Sigmoid colon (tissue), 7 donors: ENCODE data around the gene MACROD2. TPM values are rescaled to one million over a fixed set of nuclear protein-coding genes. Genes with fewer than 3 reads are reported as not detected.

Experiments
- DNase-seq: peaks from one replicate; pipeline ENCODE4 v3.0.0-alpha.2; 2019
- H3K27ac ChIP-seq, 4 donors: fragments of 200-600 bp; sonication (generic); one replicate each; pipeline ENCODE4 v1.5.1; 2016 to 2019; ENCODE audit warnings: mild to moderate bottlenecking in 1 of 4
- H3K27me3 ChIP-seq, 3 donors: fragments of 200-600 bp; sonication (generic); one replicate each; pipeline ENCODE4 v1.5.1; 2019; ENCODE audit warnings: mild to moderate bottlenecking in 1 of 3
- H3K36me3 ChIP-seq, 4 donors: fragments of 200-600 bp; sonication (generic); one replicate each; pipeline ENCODE4 v1.5.1; 2016 to 2019
- H3K4me1 ChIP-seq, 4 donors: fragments of 200-600 bp; sonication (generic); one replicate each; pipeline ENCODE4 v1.5.1; 2017 to 2019
- H3K4me3 ChIP-seq, 4 donors: fragments of 200-600 bp; sonication (generic); one replicate each; pipeline ENCODE4 v1.5.1; 2017 to 2019; ENCODE audit warnings: mild to moderate bottlenecking in 2 of 4, moderate library complexity in 1 of 4
- H3K9me3 ChIP-seq, 4 donors: fragments of 200-600 bp in 3 of 4; sonication (generic) in 3 of 4; one replicate each; pipeline versions ENCODE4 v1.5.1 to v1.6.1; 2013 to 2019
- CTCF ChIP-seq, 4 experiments: fragments of 450-650 bp in 3 of 4; fragments of 200-600 bp in 1 of 4; IDR thresholded peaks; one replicate each; pipeline ENCODE4 v1.5.1; 2016 to 2019; ENCODE audit warnings: antibody characterized with exemption in 4 of 4, mild to moderate bottlenecking in 3 of 4, moderate library complexity in 2 of 4
- EP300 ChIP-seq, 4 donors: sonication (generic); formaldehyde crosslinking; IDR thresholded peaks; one replicate each; pipeline ENCODE4 v1.6.1; 2017; ENCODE audit warnings: antibody characterized with exemption in 4 of 4
- POLR2A ChIP-seq, 2 donors: fragments of 450-650 bp; IDR thresholded peaks; one replicate each; pipeline ENCODE4 v1.6.1; 2016; ENCODE audit warnings: antibody characterized with exemption in 2 of 2, mild to moderate bottlenecking in 2 of 2, moderate library complexity in 2 of 2
- POLR2AphosphoS5 ChIP-seq, 4 donors: sonication (generic); formaldehyde crosslinking; IDR thresholded peaks; one replicate each; pipeline ENCODE4 v1.6.1; 2017; ENCODE audit warnings: antibody characterized with exemption in 4 of 4
- WGBS, 2 donors: extraction: QIAGEN DNeasy Blood & Tissue Kit; methylation state at CpG; one replicate each; pipeline ENCODE4 v1.1.7; 2013; 5-methylcytosine and 5-hydroxymethylcytosine counted together
- intact Hi-C: fragments of 100-400 bp; cut with DNase I; formaldehyde crosslinking; loops from one replicate; pipeline ENCODE4 v1.15.1; 2023
- polyA plus RNA-seq, 3 donors: library from polyadenylated mRNA; stranded (reverse); fragments of 200-250 nt; gene quantifications; one replicate each; pipeline ENCODE4 v1.2.3, GENCODE V29; 2013
- total RNA-seq, 4 donors: library from RNA; depleted of rRNA; stranded (reverse); fragments of >200 nt; gene quantifications; one replicate each; pipeline ENCODE4 v1.1.0, GENCODE V29; 2016
- donor health status: healthy with polysubstance abuse.
- donor health status: Bipolar disorder and iron deficiency.
- donor health status: healthy.

Gene MACROD2
- total and polyA plus RNA-seq, 7 donors = 1.2 to 22.4 (median 5.8) TPM

- Histone ChIP-seq H3K36me3 (no peaks in the 10 kb centered on the region), H3K27me3 (no peaks in the 10 kb centered on the region), H3K27ac (no peak overlapping the region), H3K4me3 (no peak overlapping the region), H3K9me3 (peaks cover 0 to 2% (median 0%) of the 10 kb centered on the region in 4 donors), H3K4me1 (no peaks in the 10 kb centered on the region)
- TF ChIP-seq CTCF (IDR thresholded peaks at IDR 0.05) = no peak
- TF ChIP-seq EP300 (IDR thresholded peaks at IDR 0.05) = no peak
- TF ChIP-seq POLR2AphosphoS5 (IDR thresholded peaks at IDR 0.05) = no peak
- no peak for TF ChIP-seq POLR2A (IDR thresholded peaks at IDR 0.05)
- no peak for DNase-seq
- intact Hi-C loops = no loop called here
- 80 to 82% methylated on average over 2 of the region's 2 CpGs for WGBS, 2 donors
Observed at GRCh38 chr20:15886250-15886649, 1890.9 kb downstream of the MACROD2 start.

GRCh38 chr20:15887387-15887786 lies 1892.1 kb downstream of the MACROD2 start:
- 94 to 95% methylated on average over 2 of the region's 2 CpGs for WGBS, 2 donors
- DNase-seq = no peak
- no peaks in the 10 kb centered on the region for H3K4me1 ChIP-seq
- H3K4me3 ChIP-seq = no peak overlapping the region
- no peaks in the 10 kb centered on the region for H3K9me3 ChIP-seq
- H3K27me3 ChIP-seq = no peaks in the 10 kb centered on the region
- intact Hi-C loops = no loop called here
- no peak for TF ChIP-seq EP300 (IDR thresholded peaks at IDR 0.05)
- TF ChIP-seq POLR2A (IDR thresholded peaks at IDR 0.05) = no peak
- no peak for TF ChIP-seq POLR2AphosphoS5 (IDR thresholded peaks at IDR 0.05)
- no peaks in the 10 kb centered on the region for H3K36me3 ChIP-seq
- no peak overlapping the region for H3K27ac ChIP-seq

GRCh38 chr20:15889061-15889460 lies 1893.7 kb downstream of the MACROD2 start:
- Histone ChIP-seq H3K27ac (no peak overlapping the region), H3K36me3 (no peaks in the 10 kb centered on the region), H3K4me1 (no peaks in the 10 kb centered on the region), H3K9me3 (no peaks in the 10 kb centered on the region), H3K4me3 (no peak overlapping the region), H3K27me3 (no peaks in the 10 kb centered on the region)
- TF ChIP-seq CTCF (IDR thresholded peaks at IDR 0.05) (no peak), POLR2AphosphoS5 (IDR thresholded peaks at IDR 0.05) (no peak), EP300 (IDR thresholded peaks at IDR 0.05) (no peak)
- DNase-seq = no peak
- intact Hi-C loops = no loop called here
- WGBS, 2 donors = 56 to 64% methylated on average over 3 of the region's 3 CpGs

GRCh38 chr20:15889514-15890256 lies 1894.4 kb downstream of the MACROD2 start:
- intact Hi-C loops = no loop called here
- no peaks in the 10 kb centered on the region for H3K36me3 ChIP-seq
- no peak overlapping the region for H3K4me3 ChIP-seq
- no peaks in the 10 kb centered on the region for H3K9me3 ChIP-seq
- TF ChIP-seq POLR2AphosphoS5 (IDR thresholded peaks at IDR 0.05) (no peak), CTCF (IDR thresholded peaks at IDR 0.05) (no peak), EP300 (IDR thresholded peaks at IDR 0.05) (no peak), POLR2A (IDR thresholded peaks at IDR 0.05) (no peak)
- no peak for DNase-seq
- no peak overlapping the region for H3K27ac ChIP-seq
- no peaks in the 10 kb centered on the region for H3K27me3 ChIP-seq
- no peaks in the 10 kb centered on the region for H3K4me1 ChIP-seq

GRCh38 chr20:15890407-15890982 lies 1895.2 kb downstream of the MACROD2 start:
- Histone ChIP-seq H3K4me3 (no peak overlapping the region), H3K4me1 (no peaks in the 10 kb centered on the region), H3K27me3 (no peaks in the 10 kb centered on the region), H3K27ac (no peak overlapping the region), H3K9me3 (no peaks in the 10 kb centered on the region), H3K36me3 (no peaks in the 10 kb centered on the region)
- 71 to 80% methylated on average over 4 of the region's 4 CpGs for WGBS, 2 donors
- TF ChIP-seq POLR2A (IDR thresholded peaks at IDR 0.05) (no peak), EP300 (IDR thresholded peaks at IDR 0.05) (no peak), CTCF (IDR thresholded peaks at IDR 0.05) (no peak), POLR2AphosphoS5 (IDR thresholded peaks at IDR 0.05) (no peak)
- intact Hi-C loops = no loop called here
- no peak for DNase-seq
